ENCODE results near the gene ROR1.

Gene ROR1

GRCh38 chr1:64025051-64025450 lies 251.2 kb downstream of the ROR1 start:
- DNase-seq (ENCODE audit: low spot score): no peak

- DNase-seq (ENCODE audit: low spot score): no peak
These were observed 255.2 kb downstream of the ROR1 start for GRCh38 chr1:64029037-64029436.

GRCh38 chr1:64030411-64030810 lies 256.6 kb downstream of the ROR1 start:
- DNase-seq (ENCODE audit: low spot score): no peak

GRCh38 chr1:64031236-64031635 lies 257.4 kb downstream of the ROR1 start:
- no peak for DNase-seq (ENCODE audit: low spot score)

- DNase-seq (ENCODE audit: low spot score): no peak
These were observed 259.9 kb downstream of the ROR1 start for GRCh38 chr1:64033667-64034220.

GRCh38 chr1:64036549-64036948 lies 262.7 kb downstream of the ROR1 start:
- no peak for DNase-seq (ENCODE audit: low spot score)

GRCh38 chr1:64038119-64038518 lies 264.3 kb downstream of the ROR1 start:
- no peak for DNase-seq (ENCODE audit: low spot score)

GRCh38 chr1:64038965-64039364 lies 265.1 kb downstream of the ROR1 start:
- DNase-seq (ENCODE audit: low spot score): no peak

GRCh38 chr1:64039390-64039926 lies 265.6 kb downstream of the ROR1 start:
- no peak for DNase-seq (ENCODE audit: low spot score)

GRCh38 chr1:64041371-64042131 lies 267.7 kb downstream of the ROR1 start:
- DNase-seq (ENCODE audit: low spot score): no peak

- DNase-seq (ENCODE audit: low spot score): no peak
These were observed 268.7 kb downstream of the ROR1 start for GRCh38 chr1:64042331-64043100.

GRCh38 chr1:64043288-64043687 lies 269.5 kb downstream of the ROR1 start:
- no peak for DNase-seq (ENCODE audit: low spot score)

- no peak for DNase-seq (ENCODE audit: low spot score)
These were observed 270.2 kb downstream of the ROR1 start for GRCh38 chr1:64043976-64044375.

- DNase-seq (ENCODE audit: low spot score): no peak
These were observed 272.4 kb downstream of the ROR1 start for GRCh38 chr1:64046243-64046642.

- no peak for DNase-seq (ENCODE audit: low spot score)
These were observed 273.1 kb downstream of the ROR1 start for GRCh38 chr1:64046891-64047290.

GRCh38 chr1:64047549-64047996 lies 273.8 kb downstream of the ROR1 start:
- DNase-seq (ENCODE audit: low spot score): no peak

GRCh38 chr1:64049900-64050540 lies 276.2 kb downstream of the ROR1 start:
- DNase-seq (ENCODE audit: low spot score): no peak

GRCh38 chr1:64050601-64051000 lies 276.8 kb downstream of the ROR1 start:
- no peak for DNase-seq (ENCODE audit: low spot score)

- no peak for DNase-seq (ENCODE audit: low spot score)
These were observed 278.0 kb downstream of the ROR1 start for GRCh38 chr1:64051796-64052195.

GRCh38 chr1:64052777-64053176 lies 279.0 kb downstream of the ROR1 start:
- no peak for DNase-seq (ENCODE audit: low spot score)

- DNase-seq (ENCODE audit: low spot score): no peak
These were observed 281.5 kb downstream of the ROR1 start for GRCh38 chr1:64055310-64055709.

GRCh38 chr1:64059556-64059955 lies 285.7 kb downstream of the ROR1 start:
- no peak for DNase-seq (ENCODE audit: low spot score)
